ENCODE measurements around the gene MLXIPL.

DNA sequence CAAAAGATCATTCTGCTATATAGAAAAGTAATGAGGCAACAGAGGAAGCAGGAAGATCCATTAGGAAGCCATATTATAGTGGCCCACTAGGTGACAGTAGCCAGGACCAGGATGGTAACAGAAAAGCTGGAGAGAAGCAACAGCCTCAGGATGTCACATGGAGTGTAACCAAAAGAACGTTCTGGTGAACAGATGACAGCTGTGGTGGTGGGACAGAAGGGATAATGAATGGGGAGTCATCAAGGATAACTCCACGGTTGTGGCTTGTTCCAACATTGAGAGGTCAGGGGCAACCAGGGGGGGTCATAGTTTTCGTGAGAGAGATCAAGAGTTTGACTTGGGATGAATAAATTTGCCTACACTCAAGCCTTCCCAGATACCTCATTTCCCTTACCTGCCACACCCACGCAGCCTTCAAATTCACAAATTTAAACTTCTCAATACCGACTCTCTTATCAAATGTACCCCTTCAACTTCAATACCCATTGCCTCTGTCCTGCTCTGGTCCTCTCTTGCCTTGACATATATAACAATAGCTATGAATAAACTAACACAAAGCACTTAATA lies 55.2 kb downstream of the MLXIPL start:
- no peak for TF ChIP-seq EZH2 (IDR thresholded peaks at IDR 0.05; ENCODE audit: borderline replicate concordance, insufficient read depth, low read length, poor library complexity, severe bottlenecking)
- TF ChIP-seq, protein P1, sequence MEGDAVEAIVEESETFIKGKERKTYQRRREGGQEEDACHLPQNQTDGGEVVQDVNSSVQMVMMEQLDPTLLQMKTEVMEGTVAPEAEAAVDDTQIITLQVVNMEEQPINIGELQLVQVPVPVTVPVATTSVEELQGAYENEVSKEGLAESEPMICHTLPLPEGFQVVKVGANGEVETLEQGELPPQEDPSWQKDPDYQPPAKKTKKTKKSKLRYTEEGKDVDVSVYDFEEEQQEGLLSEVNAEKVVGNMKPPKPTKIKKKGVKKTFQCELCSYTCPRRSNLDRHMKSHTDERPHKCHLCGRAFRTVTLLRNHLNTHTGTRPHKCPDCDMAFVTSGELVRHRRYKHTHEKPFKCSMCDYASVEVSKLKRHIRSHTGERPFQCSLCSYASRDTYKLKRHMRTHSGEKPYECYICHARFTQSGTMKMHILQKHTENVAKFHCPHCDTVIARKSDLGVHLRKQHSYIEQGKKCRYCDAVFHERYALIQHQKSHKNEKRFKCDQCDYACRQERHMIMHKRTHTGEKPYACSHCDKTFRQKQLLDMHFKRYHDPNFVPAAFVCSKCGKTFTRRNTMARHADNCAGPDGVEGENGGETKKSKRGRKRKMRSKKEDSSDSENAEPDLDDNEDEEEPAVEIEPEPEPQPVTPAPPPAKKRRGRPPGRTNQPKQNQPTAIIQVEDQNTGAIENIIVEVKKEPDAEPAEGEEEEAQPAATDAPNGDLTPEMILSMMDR (IDR thresholded peaks at IDR 0.05; ENCODE audit: poor library complexity, severe bottlenecking) = no peak
- no peak for TF ChIP-seq TAF1 (IDR thresholded peaks at IDR 0.05; ENCODE audit: low read depth)
- TF ChIP-seq RAD21 (conservative IDR thresholded peaks at IDR 0.05) = no peak
- no peak for TF ChIP-seq POLR2AphosphoS5 (IDR thresholded peaks at IDR 0.05)
- no peak for TF ChIP-seq SMC3 (conservative IDR thresholded peaks at IDR 0.05; ENCODE audit: poor library complexity)
- TF ChIP-seq, protein P2, sequence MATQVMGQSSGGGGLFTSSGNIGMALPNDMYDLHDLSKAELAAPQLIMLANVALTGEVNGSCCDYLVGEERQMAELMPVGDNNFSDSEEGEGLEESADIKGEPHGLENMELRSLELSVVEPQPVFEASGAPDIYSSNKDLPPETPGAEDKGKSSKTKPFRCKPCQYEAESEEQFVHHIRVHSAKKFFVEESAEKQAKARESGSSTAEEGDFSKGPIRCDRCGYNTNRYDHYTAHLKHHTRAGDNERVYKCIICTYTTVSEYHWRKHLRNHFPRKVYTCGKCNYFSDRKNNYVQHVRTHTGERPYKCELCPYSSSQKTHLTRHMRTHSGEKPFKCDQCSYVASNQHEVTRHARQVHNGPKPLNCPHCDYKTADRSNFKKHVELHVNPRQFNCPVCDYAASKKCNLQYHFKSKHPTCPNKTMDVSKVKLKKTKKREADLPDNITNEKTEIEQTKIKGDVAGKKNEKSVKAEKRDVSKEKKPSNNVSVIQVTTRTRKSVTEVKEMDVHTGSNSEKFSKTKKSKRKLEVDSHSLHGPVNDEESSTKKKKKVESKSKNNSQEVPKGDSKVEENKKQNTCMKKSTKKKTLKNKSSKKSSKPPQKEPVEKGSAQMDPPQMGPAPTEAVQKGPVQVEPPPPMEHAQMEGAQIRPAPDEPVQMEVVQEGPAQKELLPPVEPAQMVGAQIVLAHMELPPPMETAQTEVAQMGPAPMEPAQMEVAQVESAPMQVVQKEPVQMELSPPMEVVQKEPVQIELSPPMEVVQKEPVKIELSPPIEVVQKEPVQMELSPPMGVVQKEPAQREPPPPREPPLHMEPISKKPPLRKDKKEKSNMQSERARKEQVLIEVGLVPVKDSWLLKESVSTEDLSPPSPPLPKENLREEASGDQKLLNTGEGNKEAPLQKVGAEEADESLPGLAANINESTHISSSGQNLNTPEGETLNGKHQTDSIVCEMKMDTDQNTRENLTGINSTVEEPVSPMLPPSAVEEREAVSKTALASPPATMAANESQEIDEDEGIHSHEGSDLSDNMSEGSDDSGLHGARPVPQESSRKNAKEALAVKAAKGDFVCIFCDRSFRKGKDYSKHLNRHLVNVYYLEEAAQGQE (IDR thresholded peaks at IDR 0.05; ENCODE audit: borderline replicate concordance) = no peak
- no peak for TF ChIP-seq EP300 (conservative IDR thresholded peaks at IDR 0.05; ENCODE audit: poor library complexity, severe bottlenecking)
- no peak for TF ChIP-seq MXI1 (conservative IDR thresholded peaks at IDR 0.05; ENCODE audit: poor library complexity, severe bottlenecking)

Data from neural cell (in vitro differentiated cells).